HG03439 (cell line): ENCODE measurements around the gene ELF3.
"Not testable (repeated sequence)": the region's sequence is repeated elsewhere in the genome, so short reads cannot be mapped to it uniquely, and the experiment has no call there.

Source experiments
- ATAC-seq: cut with Tn5 transposase; IDR thresholded peaks from one replicate; pipeline ENCODE4 v1.9.1; 2021; ENCODE audit warnings: mild to moderate bottlenecking, moderate library complexity; ENCODE audit not compliant: unreplicated experiment

The ELF3 gene

GRCh38 chr1:202007805-202008489, 2.4 kb upstream of the ELF3 start:
- ATAC-seq: no peak

- ATAC-seq: no peak
Measured at GRCh38 chr1:202009326-202010179, 834 bp upstream of the ELF3 start.

- ATAC-seq: no peak
Measured at GRCh38 chr1:202011994-202012393, 1.6 kb downstream of the ELF3 start.

GRCh38 chr1:202012544-202013478, 2.4 kb downstream of the ELF3 start:
- ATAC-seq: no peak

- ATAC-seq: no peak
Measured at GRCh38 chr1:202013603-202014002, 3.2 kb downstream of the ELF3 start.

- ATAC-seq: no peak
Measured at GRCh38 chr1:202014060-202014459, 3.7 kb downstream of the ELF3 start.

GRCh38 chr1:202014915-202015661, 4.7 kb downstream of the ELF3 start:
- ATAC-seq: no peak

- no peak for ATAC-seq
Measured at GRCh38 chr1:202015662-202015937, 5.2 kb downstream of the ELF3 start.

- no peak for ATAC-seq
Measured at GRCh38 chr1:202016022-202016810, 5.8 kb downstream of the ELF3 start.

GRCh38 chr1:202016811-202017748, 6.7 kb downstream of the ELF3 start:
- ATAC-seq: no peak

- ATAC-seq: no peak
Measured at GRCh38 chr1:202017749-202018467, 7.5 kb downstream of the ELF3 start.

GRCh38 chr1:202018468-202019234, 8.3 kb downstream of the ELF3 start:
- no peak for ATAC-seq

- ATAC-seq: not testable (repeated sequence)
Measured at GRCh38 chr1:202019235-202019558, 8.8 kb downstream of the ELF3 start.

- no peak for ATAC-seq
Measured at GRCh38 chr1:202023001-202023433, 12.6 kb downstream of the ELF3 start.

GRCh38 chr1:202029171-202029665, 18.8 kb downstream of the ELF3 start:
- no peak for ATAC-seq

- ATAC-seq: no peak
Measured at GRCh38 chr1:202029727-202030126, 19.3 kb downstream of the ELF3 start.

GRCh38 chr1:202031796-202032195, 21.4 kb downstream of the ELF3 start:
- no peak for ATAC-seq
